Kidney (tissue), 14 donors: ENCODE measurements around the gene ZNF324B. TPM values are rescaled to one million over a fixed set of nuclear protein-coding genes. Genes with fewer than 3 reads are reported as not detected.
A peak's percentile ranks its signal among the peaks of the same experiment; 100 is the strongest.

Experiments used
- DNase-seq, 5 donors: peaks; one replicate each; pipeline ENCODE4 v3.0.0-alpha.2; 2013 to 2020
- FAIRE-seq: peaks from 2 replicates; lab custom pipeline; 2012; peaks lifted over from hg19 to GRCh38; lab: Jason Lieb, UNC
- H3K27ac ChIP-seq, 2 donors: one replicate each; pipeline ENCODE4 v1.7.0; 2013; ENCODE audit warnings: low read depth in 2 of 2, low read length in 2 of 2, inconsistent platforms in 1 of 2
- H3K27me3 ChIP-seq: one replicate; pipeline ENCODE4 v1.7.1; 2013; ENCODE audit warnings: low read length, inconsistent platforms; ENCODE audit not compliant: control insufficient read depth, insufficient read depth
- H3K36me3 ChIP-seq, 3 donors: one replicate each; pipeline versions ENCODE4 v1.7.0 to v1.7.1; 2013; ENCODE audit warnings: low read length in 3 of 3, control low read depth in 1 of 3, inconsistent platforms in 1 of 3; ENCODE audit not compliant: insufficient read depth in 3 of 3, control insufficient read depth in 2 of 3
- H3K4me1 ChIP-seq, 3 donors: one replicate each; pipeline versions ENCODE4 v1.7.0 to v1.7.1; 2013; ENCODE audit warnings: low read length in 3 of 3, inconsistent platforms in 1 of 3, low read depth in 1 of 3; ENCODE audit not compliant: control insufficient read depth in 2 of 3, insufficient read depth in 2 of 3
- H3K4me3 ChIP-seq, 3 donors: one replicate each; pipeline versions ENCODE4 v1.7.0 to v1.8.1; 2013; ENCODE audit warnings: low read length in 3 of 3, control low read depth in 1 of 3, inconsistent platforms in 1 of 3
- H3K9ac ChIP-seq, 3 donors: one replicate each; pipeline versions ENCODE4 v1.7.0 to v1.7.1; 2013; ENCODE audit warnings: low read length in 3 of 3, control low read depth in 1 of 3, inconsistent platforms in 1 of 3
- H3K9me3 ChIP-seq, 3 donors: one replicate each; pipeline versions ENCODE4 v1.7.0 to v1.7.1; 2013; ENCODE audit warnings: low read length in 3 of 3, control low read depth in 1 of 3, inconsistent platforms in 1 of 3; ENCODE audit not compliant: control insufficient read depth in 2 of 3, insufficient read depth in 1 of 3
- CTCF ChIP-seq: IDR thresholded peaks from 3 replicates; pipeline ENCODE4 v1.5.1; 2012; ENCODE audit warnings: mild to moderate bottlenecking, moderate library complexity, borderline replicate concordance; ENCODE audit not compliant: insufficient read depth; ENCODE audit errors: extremely low read depth
- intact Hi-C: fragments of 100-400 bp; cut with DNase I; formaldehyde crosslinking; loops from one replicate; pipeline ENCODE4 v1.11.1; 2022
- polyA plus RNA-seq: library from polyadenylated mRNA; stranded (reverse); fragments of 350-450 nt; fragmentation: Illumina TruSeq; extraction: RNeasy Lipid Tissue Mini Kit (QIAGEN cat#74804); gene quantifications from one replicate; pipeline ENCODE4 v1.2.3, GENCODE V29; 2014; ENCODE audit warnings: low read depth, low replicate concordance; ENCODE audit not compliant: insufficient read depth
- total RNA-seq: library from RNA; stranded (reverse); fragmentation: NEBNext Ultra II Directional; extraction: Animal tissue kit (Norgen Biotek cat#: 25700); gene quantifications from one replicate; pipeline ENCODE4 v1.2.1, GENCODE V29; 2021
- donor health status: control.
- donor health status: control.
- donor health status: control.
- donor health status: control.
- donor health status: control.
- donor health status: DM: yes; HTN: yes; CAD: no.
- donor health status: Normal renal cell carcinoma (clear cell type).

The ZNF324B gene
- total and polyA plus RNA-seq, 2 donors from 2014 or later: 3.4 to 9.9 TPM

DNA sequence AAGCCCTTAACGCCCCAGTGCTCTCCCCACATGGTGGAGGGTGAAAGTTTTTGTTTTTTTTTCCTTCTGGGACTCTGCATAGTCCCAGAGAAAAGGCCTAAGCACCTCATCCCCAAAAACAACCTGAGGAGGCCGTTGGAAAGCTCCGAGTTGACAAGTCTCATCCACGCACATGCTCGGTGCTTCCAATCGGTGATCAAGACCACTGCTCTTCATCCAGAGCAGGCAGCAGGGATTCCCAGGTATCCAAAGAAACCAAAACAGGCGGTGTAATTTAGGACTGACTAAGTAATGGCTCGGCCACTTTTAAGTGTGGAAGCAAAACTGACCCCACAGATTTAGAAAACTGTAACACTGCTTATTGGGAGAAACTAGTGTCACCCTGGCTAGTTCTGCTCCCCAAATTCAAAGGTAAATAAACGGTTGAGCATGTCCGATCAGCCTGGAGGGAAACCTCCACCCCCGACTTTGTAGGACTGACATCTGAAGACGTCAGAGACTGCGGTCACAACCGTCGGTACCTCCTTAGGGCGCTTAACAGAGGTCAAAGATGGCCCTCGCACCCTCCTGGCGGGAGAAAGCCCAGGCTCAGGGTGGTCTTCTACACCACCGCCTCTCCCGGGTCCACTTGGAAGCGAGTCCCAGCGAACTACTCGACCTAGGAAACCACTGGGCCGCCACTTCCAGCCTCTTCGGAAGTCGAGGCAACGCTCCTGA lies 23.7 kb downstream of the ZNF324B start:
- H3K9me3 ChIP-seq: no peaks in the 10 kb centered on the region
- peak overlapping the region; percentile 76 to 89 (median 85) for H3K4me3 ChIP-seq
- no peak for DNase-seq
- intact Hi-C loops: no loop called here
- H3K27ac ChIP-seq: peak overlapping the region; percentile 79 to 94
- H3K27me3 ChIP-seq: no peaks in the 10 kb centered on the region
- peak overlapping the region in 2 of 3 donors; percentile 18 to 77 for H3K9ac ChIP-seq
- peaks cover 0 to 5% (median 3%) of the 10 kb centered on the region in 3 donors for H3K36me3 ChIP-seq
- TF ChIP-seq CTCF: no peak
- FAIRE-seq: no peak
- H3K4me1 ChIP-seq: peaks cover 0 to 12% (median 11%) of the 10 kb centered on the region in 3 donors

GRCh38 chr19:58475714-58476497 lies 24.5 kb downstream of the ZNF324B start, which contains the start of gene ZNF446:
Gene ZNF446, plus strand, starts transcription at chr19:58476352. Its CDS starts 867 bp downstream, at chr19:58477219.
- intact Hi-C loops: no loop called here
- Histone ChIP-seq H3K27ac (peak within 1 kb of the TSS; percentile 79 to 94), H3K36me3 (peaks cover 0 to 5% (median 3%) of the 10 kb centered on the region in 3 donors), H3K27me3 (no peaks in the 10 kb centered on the region), H3K9ac (peak within 1 kb of the TSS; percentile 18 to 81 (median 77)), H3K9me3 (no peaks in the 10 kb centered on the region), H3K4me1 (peaks cover 0 to 12% (median 11%) of the 10 kb centered on the region in 3 donors), H3K4me3 (peak within 1 kb of the TSS; percentile 76 to 89 (median 85))
- FAIRE-seq (peak; percentile 67), DNase-seq (peak; percentile 97 to 99 (median 98))
- no peak for TF ChIP-seq CTCF

GRCh38 chr19:58476498-58477015 lies 25.1 kb downstream of the ZNF324B start:
- peaks cover 0 to 5% (median 3%) of the 10 kb centered on the region in 3 donors for H3K36me3 ChIP-seq
- intact Hi-C loops: no loop called here
- peak overlapping the region; percentile 79 to 94 for H3K27ac ChIP-seq
- no peaks in the 10 kb centered on the region for H3K9me3 ChIP-seq
- H3K4me3 ChIP-seq: peak overlapping the region; percentile 76 to 89 (median 85)
- no peak for FAIRE-seq
- TF ChIP-seq CTCF: no peak
- DNase-seq: peak in 2 of 5 donors; percentile 16 to 30
- H3K27me3 ChIP-seq: no peaks in the 10 kb centered on the region
- peaks cover 0 to 12% (median 11%) of the 10 kb centered on the region in 3 donors for H3K4me1 ChIP-seq
- peak overlapping the region; percentile 8 to 81 (median 77) for H3K9ac ChIP-seq
